Mesothelial cell of epicardium (in vitro differentiated cells): ENCODE data around the gene NAV2. TPM values are rescaled to one million over a fixed set of nuclear protein-coding genes. Genes with fewer than 3 reads are reported as not detected.
A peak's percentile ranks its signal among the peaks of the same experiment; 100 is the strongest.

Source experiments
- DNase-seq, 2 experiments: peaks; one replicate each; pipeline ENCODE4 v3.0.0; 2021; ENCODE audit warnings: low spot score in 2 of 2; ENCODE audit not compliant: unreplicated experiment in 2 of 2
- H3K27ac Mint-ChIP-seq: 2 replicates; pipeline ENCODE4 v1.8.0; 2021; ENCODE audit warnings: mixed read lengths
- H3K27me3 Mint-ChIP-seq: 2 replicates; pipeline ENCODE4 v1.8.0; 2021; ENCODE audit warnings: low read depth, mixed read lengths
- H3K36me3 Mint-ChIP-seq: 2 replicates; pipeline ENCODE4 v1.8.0; 2021; ENCODE audit warnings: mixed read lengths
- H3K4me1 Mint-ChIP-seq: 2 replicates; pipeline ENCODE4 v1.8.0; 2021; ENCODE audit warnings: mixed read lengths
- H3K4me3 Mint-ChIP-seq: 2 replicates; pipeline ENCODE4 v1.8.0; 2021; ENCODE audit warnings: mild to moderate bottlenecking, moderate library complexity, mixed read lengths
- H3K9me3 Mint-ChIP-seq: 2 replicates; pipeline ENCODE4 v1.8.0; 2021; ENCODE audit warnings: mixed read lengths
- total RNA-seq: library from RNA; stranded (reverse); gene quantifications from 3 replicates; pipeline ENCODE4 v1.2.1, GENCODE V29; 2021
- TF ChIP-seq, protein P1 (sequence below): fragments of 200-600 bp; sonication (generic); IDR thresholded peaks from one replicate; pipeline ENCODE4 v1.5.0; 2021; ENCODE audit warnings: antibody characterized with exemption; ENCODE audit not compliant: unreplicated experiment

Gene NAV2
- total RNA-seq, 1 donor from 2014 or later, result 69.8 TPM

DNA sequence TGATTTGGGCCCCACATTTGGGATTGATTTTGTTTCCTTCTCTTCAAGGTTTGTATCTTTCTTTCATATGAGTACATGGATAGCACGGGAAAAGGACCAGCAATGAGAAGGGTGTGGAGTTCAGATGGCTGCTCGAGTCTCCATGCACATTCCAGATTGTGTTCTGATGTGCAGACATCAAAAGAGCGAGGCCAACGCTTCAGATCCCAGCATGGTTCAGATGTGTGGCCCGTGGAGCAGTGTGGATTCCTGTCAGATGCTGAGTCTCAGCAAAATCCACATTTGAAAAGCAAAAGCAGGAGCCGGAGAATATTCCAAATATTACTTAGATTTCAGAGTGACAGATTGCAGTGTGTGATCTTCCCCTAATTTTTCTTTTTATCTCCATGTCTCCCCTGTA lies 228.2 kb downstream of the NAV2 start:
- Mint-ChIP-seq H3K4me1 (peaks cover 49% of the 10 kb centered on the region), H3K9me3 (no peaks in the 10 kb centered on the region), H3K4me3 (no peak overlapping the region)

DNA sequence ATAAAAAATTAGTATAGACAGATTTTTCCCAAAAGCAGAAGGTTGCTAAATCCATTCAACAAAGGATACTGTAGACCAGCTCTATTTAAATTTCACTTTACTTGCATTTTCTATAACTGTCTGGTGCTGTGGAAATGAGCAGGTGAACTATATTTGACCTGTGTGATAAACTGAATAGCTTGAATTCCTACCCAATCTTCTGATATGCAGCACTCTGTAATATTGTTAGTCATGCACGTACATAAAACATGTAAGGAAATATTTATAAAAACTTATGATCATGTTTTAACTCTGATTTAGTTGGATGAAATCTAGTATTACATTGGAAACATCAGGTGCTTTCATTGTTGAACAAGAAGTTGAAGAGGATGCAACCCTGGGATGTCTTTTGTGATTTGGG lies 234.0 kb downstream of the NAV2 start:
- Mint-ChIP-seq H3K27ac (peak overlapping the region; percentile 92), H3K27me3 (no peaks in the 10 kb centered on the region), H3K4me1 (peaks cover 52% of the 10 kb centered on the region), H3K4me3 (no peak overlapping the region), H3K36me3 (peaks cover 8% of the 10 kb centered on the region), H3K9me3 (no peaks in the 10 kb centered on the region)
- no peak for DNase-seq
- TF ChIP-seq, protein P1, sequence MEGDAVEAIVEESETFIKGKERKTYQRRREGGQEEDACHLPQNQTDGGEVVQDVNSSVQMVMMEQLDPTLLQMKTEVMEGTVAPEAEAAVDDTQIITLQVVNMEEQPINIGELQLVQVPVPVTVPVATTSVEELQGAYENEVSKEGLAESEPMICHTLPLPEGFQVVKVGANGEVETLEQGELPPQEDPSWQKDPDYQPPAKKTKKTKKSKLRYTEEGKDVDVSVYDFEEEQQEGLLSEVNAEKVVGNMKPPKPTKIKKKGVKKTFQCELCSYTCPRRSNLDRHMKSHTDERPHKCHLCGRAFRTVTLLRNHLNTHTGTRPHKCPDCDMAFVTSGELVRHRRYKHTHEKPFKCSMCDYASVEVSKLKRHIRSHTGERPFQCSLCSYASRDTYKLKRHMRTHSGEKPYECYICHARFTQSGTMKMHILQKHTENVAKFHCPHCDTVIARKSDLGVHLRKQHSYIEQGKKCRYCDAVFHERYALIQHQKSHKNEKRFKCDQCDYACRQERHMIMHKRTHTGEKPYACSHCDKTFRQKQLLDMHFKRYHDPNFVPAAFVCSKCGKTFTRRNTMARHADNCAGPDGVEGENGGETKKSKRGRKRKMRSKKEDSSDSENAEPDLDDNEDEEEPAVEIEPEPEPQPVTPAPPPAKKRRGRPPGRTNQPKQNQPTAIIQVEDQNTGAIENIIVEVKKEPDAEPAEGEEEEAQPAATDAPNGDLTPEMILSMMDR, result no peak

More for the DNA sequence above, 228.2 kb downstream of the NAV2 start:
- H3K27me3 Mint-ChIP-seq, result no peaks in the 10 kb centered on the region
- no peak for DNase-seq
- no peaks in the 10 kb centered on the region for H3K36me3 Mint-ChIP-seq
- TF ChIP-seq, protein P1, result no peak
- H3K27ac Mint-ChIP-seq, result peak overlapping the region; percentile 8

DNA sequence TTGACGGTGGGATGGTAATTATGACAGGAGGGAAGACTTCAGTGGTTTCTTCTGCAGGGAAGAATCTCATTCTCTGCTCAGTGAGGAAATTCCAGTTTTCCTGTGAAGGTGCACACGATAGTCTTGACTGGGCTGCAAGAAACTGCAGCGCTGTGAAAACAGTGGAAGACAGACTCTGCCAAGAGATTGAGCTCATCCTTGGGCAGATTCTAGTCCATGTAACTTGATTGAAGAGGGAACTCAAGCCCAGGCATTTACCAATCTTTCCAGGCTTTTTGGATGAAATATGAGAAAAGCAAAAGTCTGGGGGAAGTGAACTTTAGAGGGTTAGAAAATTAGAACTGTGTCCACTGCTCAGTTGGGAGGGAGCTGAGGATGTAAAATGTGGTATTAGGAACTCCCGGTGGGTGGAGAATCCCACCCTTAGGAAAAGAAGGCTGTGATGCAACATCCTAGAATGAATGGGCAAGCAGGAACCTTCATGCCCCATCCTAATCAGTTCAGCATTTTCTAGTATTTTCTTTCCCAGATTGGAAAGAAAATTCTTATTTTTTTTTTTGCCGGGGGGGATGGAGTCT lies 235.0 kb downstream of the NAV2 start:
- DNase-seq, result no peak
- TF ChIP-seq, protein P1, result no peak
- no peaks in the 10 kb centered on the region for H3K9me3 Mint-ChIP-seq
- H3K4me3 Mint-ChIP-seq, result no peak overlapping the region
- H3K27ac Mint-ChIP-seq, result peak overlapping the region; percentile 92
- peaks cover 56% of the 10 kb centered on the region for H3K4me1 Mint-ChIP-seq
- peaks cover 8% of the 10 kb centered on the region for H3K36me3 Mint-ChIP-seq
- H3K27me3 Mint-ChIP-seq, result no peaks in the 10 kb centered on the region

DNA sequence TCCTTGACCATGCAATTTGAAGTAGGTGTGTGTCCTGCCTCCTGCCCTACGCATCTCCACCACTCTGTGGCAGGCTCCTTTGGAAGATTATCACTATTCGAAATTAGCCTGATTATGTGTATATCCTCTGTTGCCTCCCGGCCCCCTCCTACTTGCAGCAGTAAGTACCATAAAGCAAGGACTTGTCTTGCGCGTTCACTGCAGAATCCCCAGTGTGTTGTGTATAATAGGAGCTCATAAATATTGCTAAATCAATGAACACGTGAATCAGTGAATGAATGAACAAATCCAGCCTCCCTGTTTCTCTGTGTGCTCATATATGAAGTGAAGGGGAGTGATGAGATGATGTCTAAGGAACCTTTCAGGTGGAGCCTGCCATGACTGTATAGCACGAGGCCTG lies 237.0 kb downstream of the NAV2 start:
- Mint-ChIP-seq H3K4me3 (no peak overlapping the region), H3K27me3 (no peaks in the 10 kb centered on the region), H3K4me1 (peaks cover 65% of the 10 kb centered on the region), H3K27ac (peak overlapping the region; percentile 40), H3K36me3 (peaks cover 8% of the 10 kb centered on the region), H3K9me3 (no peaks in the 10 kb centered on the region)
- TF ChIP-seq, protein P1, result no peak
- no peak for DNase-seq

DNA sequence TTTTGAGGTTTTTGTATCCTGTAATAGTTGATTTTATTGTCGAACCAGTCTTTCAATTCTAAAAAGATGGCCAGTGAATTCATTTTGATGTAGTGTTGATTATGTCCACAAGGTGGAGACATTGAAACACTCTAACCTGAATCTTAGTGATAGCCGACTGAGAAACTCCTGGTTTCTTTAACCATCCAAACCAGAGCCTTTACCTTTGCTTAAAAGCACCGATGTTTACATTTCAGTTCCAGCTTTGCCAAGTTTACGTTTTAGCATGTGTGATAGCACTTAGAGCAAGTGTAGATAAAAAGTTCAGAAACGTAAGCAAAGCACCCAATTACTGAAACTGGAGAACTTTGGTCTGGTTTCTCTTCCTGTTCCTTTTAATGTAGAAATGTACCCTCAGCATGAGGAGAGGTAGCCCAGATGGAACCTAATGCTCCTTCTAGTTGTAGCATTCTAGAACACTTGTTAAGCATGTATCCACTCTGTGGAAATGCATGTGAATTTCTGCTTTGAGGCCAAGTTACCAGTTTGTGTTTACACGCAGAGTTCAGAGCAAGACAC lies 239.0 kb downstream of the NAV2 start:
- H3K36me3 Mint-ChIP-seq, result peaks cover 8% of the 10 kb centered on the region
- peak overlapping the region; percentile 93 for H3K27ac Mint-ChIP-seq
- no peaks in the 10 kb centered on the region for H3K27me3 Mint-ChIP-seq
- no peak for DNase-seq
- H3K4me3 Mint-ChIP-seq, result no peak overlapping the region
- TF ChIP-seq, protein P1, result peak; percentile 91
- no peaks in the 10 kb centered on the region for H3K9me3 Mint-ChIP-seq
- peaks cover 51% of the 10 kb centered on the region for H3K4me1 Mint-ChIP-seq
